NCI-H510A treated with DMSO at 0.1 percent for 48 hours (cell line): Measurements from ENCODE around the gene GORASP1.

Experiments used
- DNase-seq: peaks from one replicate; lab custom pipeline; 2025; lab: John Stamatoyannopoulos, UW

Gene GORASP1

GRCh38 chr3:39107388-39108199, at the start of gene GORASP1, which contains the start of gene TTC21A:
GORASP1 (minus strand) TSS chr3:39107627; CDS start chr3:39107541, 86 bp downstream.
TTC21A (plus strand) TSS chr3:39107680; CDS start chr3:39107838, 158 bp downstream.
- DNase-seq, result peak; percentile 45

GRCh38 chr3:39156421-39156820, 49.0 kb upstream of the GORASP1 start:
- no peak for DNase-seq

- DNase-seq, result no peak
Observed at GRCh38 chr3:39154280-39155021, 47.0 kb upstream of the GORASP1 start.

GRCh38 chr3:39153977-39154279, 46.5 kb upstream of the GORASP1 start:
- no peak for DNase-seq

- DNase-seq, result no peak
Observed at GRCh38 chr3:39150803-39151631, 43.6 kb upstream of the GORASP1 start.

- peak; percentile 7 for DNase-seq
Observed at GRCh38 chr3:39150148-39150802, 42.8 kb upstream of the GORASP1 start.

GRCh38 chr3:39149498-39150147, 42.2 kb upstream of the GORASP1 start:
- DNase-seq, result no peak

- DNase-seq, result no peak
Observed at GRCh38 chr3:39149059-39149455, 41.6 kb upstream of the GORASP1 start.

GRCh38 chr3:39148435-39149058, 41.1 kb upstream of the GORASP1 start:
- no peak for DNase-seq

GRCh38 chr3:39147711-39148434, 40.4 kb upstream of the GORASP1 start:
- DNase-seq, result peak; percentile 3

- no peak for DNase-seq
Observed at GRCh38 chr3:39146611-39147591, 39.5 kb upstream of the GORASP1 start.

- no peak for DNase-seq
Observed at GRCh38 chr3:39146083-39146501, 38.7 kb upstream of the GORASP1 start.

GRCh38 chr3:39144748-39145380, 37.4 kb upstream of the GORASP1 start:
- DNase-seq, result no peak

- DNase-seq, result peak; percentile 22
Observed at GRCh38 chr3:39144095-39144747, 36.8 kb upstream of the GORASP1 start.

- no peak for DNase-seq
Observed at GRCh38 chr3:39143051-39143885, 35.8 kb upstream of the GORASP1 start.

- peak; percentile 23 for DNase-seq
Observed at GRCh38 chr3:39142067-39142466, 34.6 kb upstream of the GORASP1 start.
